Testis (tissue), 2 donors: ENCODE data around the gene RPRML.

Experiments used
- CTCF ChIP-seq, 3 experiments: fragments of 450-650 bp in 2 of 3; fragments of 200-600 bp in 1 of 3; sonication (generic) in 1 of 3; IDR thresholded peaks; one replicate each; pipeline ENCODE4 v1.5.1; 2016 to 2019; ENCODE audit warnings: antibody characterized with exemption in 3 of 3, mild to moderate bottlenecking in 2 of 3, moderate library complexity in 1 of 3
- POLR2A ChIP-seq: fragments of 450-650 bp; IDR thresholded peaks from one replicate; pipeline ENCODE4 v1.6.1; 2017; ENCODE audit warnings: antibody characterized with exemption, mild to moderate bottlenecking, moderate library complexity

- TF ChIP-seq POLR2A = no peak
- no peak for TF ChIP-seq CTCF (IDR thresholded peaks at IDR 0.05)
Measured at GRCh38 chr17:46975287-46975686, 3.8 kb downstream of the RPRML start.
